K562 (cell line): ENCODE data around the gene HLA-DOB. TPM values are rescaled to one million over a fixed set of nuclear protein-coding genes. Genes with fewer than 3 reads are reported as not detected.

Experiments
- CC2D1A ChIP-seq: fragments of 450-650 bp; IDR thresholded peaks from 2 replicates; pipeline ENCODE4 v1.6.1; 2017; ENCODE audit warnings: mild to moderate bottlenecking
- ESRRB ChIP-seq: fragments of 250-450 bp; sonication (Bioruptor Pico); IDR thresholded peaks from 2 replicates; pipeline ENCODE4 v1.5.0; 2020; ENCODE audit warnings: mild to moderate bottlenecking, moderate library complexity, borderline replicate concordance
- HNRNPLL ChIP-seq: fragments of 200-400 bp; formaldehyde crosslinking; IDR thresholded peaks from 2 replicates; pipeline ENCODE4 v1.6.1; 2017; ENCODE audit warnings: low read length, low read depth, mild to moderate bottlenecking; ENCODE audit not compliant: poor library complexity, severe bottlenecking
- ID3 ChIP-seq, 2 experiments: fragments of 250-450 bp in 1 of 2; fragments of 450-650 bp in 1 of 2; sonication (Bioruptor Pico) in 1 of 2; IDR thresholded peaks; 2 replicates each; pipeline versions ENCODE4 v1.6.1 to v1.8.0; 2016 to 2021; ENCODE audit warnings: mild to moderate bottlenecking in 2 of 2, moderate library complexity in 2 of 2, missing compliant biosample characterization in 1 of 2, missing genetic modification characterization in 1 of 2
- MAFK ChIP-seq: IDR thresholded peaks from 2 replicates; pipeline ENCODE4 v1.6.1; 2011; ENCODE audit warnings: low read length, improper control_type of control experiment
- MAZ ChIP-seq, 2 experiments: fragments of 450-650 bp in 1 of 2; sonication (generic) in 1 of 2; formaldehyde crosslinking; IDR thresholded peaks in 1 of 2; conservative IDR thresholded peaks in 1 of 2; 2 replicates each; pipeline versions ENCODE4 v1.4.0 to v1.5.0; 2020; ENCODE audit warnings: mild to moderate bottlenecking in 1 of 2, missing genetic modification reagents in 1 of 2
- MTF1 ChIP-seq: fragments of 250-450 bp; sonication (Bioruptor Pico); IDR thresholded peaks from 2 replicates; pipeline ENCODE4 v1.9.0; 2021; ENCODE audit warnings: moderate library complexity, mild to moderate bottlenecking, inconsistent platforms, borderline replicate concordance
- NR2C1 ChIP-seq, 2 experiments: fragments of 450-650 bp; IDR thresholded peaks; 2 replicates each; pipeline ENCODE4 v1.6.1; 2017; ENCODE audit warnings: mild to moderate bottlenecking in 2 of 2, antibody characterized with exemption in 1 of 2, inconsistent platforms in 1 of 2, missing compliant biosample characterization in 1 of 2, missing genetic modification characterization in 1 of 2
- RBBP5 ChIP-seq: fragments of 200-600 bp; sonication (generic); IDR thresholded peaks from 2 replicates; pipeline ENCODE4 v1.6.1; 2012; ENCODE audit warnings: borderline replicate concordance, mild to moderate bottlenecking, low read length, control low read depth, inconsistent platforms; ENCODE audit not compliant: insufficient read depth, poor library complexity, severe bottlenecking
- REST ChIP-seq, 2 experiments: fragments of 450-650 bp; formaldehyde crosslinking in 1 of 2; IDR thresholded peaks; 2 replicates each; pipeline versions ENCODE4 v1.4.0 to v1.6.1; 2014 to 2020; ENCODE audit warnings: mild to moderate bottlenecking in 2 of 2, borderline replicate concordance in 1 of 2, low read depth in 1 of 2
- SRF ChIP-seq, 2 experiments: fragments of 250-450, 450-650 bp in 1 of 2; sonication (Bioruptor Pico) in 1 of 2; sonication (generic) in 1 of 2; formaldehyde crosslinking; IDR thresholded peaks; 2 replicates each; pipeline versions ENCODE4 v1.5.0 to v1.5.1; 2020 to 2022; ENCODE audit warnings: mild to moderate bottlenecking in 1 of 2, missing genetic modification reagents in 1 of 2
- TAF15 ChIP-seq: fragments of 200-400 bp; formaldehyde crosslinking; IDR thresholded peaks from 2 replicates; pipeline ENCODE4 v1.6.1; 2017; ENCODE audit warnings: mild to moderate bottlenecking, low read depth, low read length, moderate library complexity
- ZFPM2 ChIP-seq: fragments of 250-450 bp; sonication (Bioruptor Pico); IDR thresholded peaks from 2 replicates; pipeline ENCODE4 v1.5.1; 2022; ENCODE audit warnings: mild to moderate bottlenecking
- ZNF263 ChIP-seq: sonication (generic); formaldehyde crosslinking; IDR thresholded peaks from 2 replicates; pipeline ENCODE4 v1.8.0; 2022; ENCODE audit warnings: mild to moderate bottlenecking, missing genetic modification reagents, borderline replicate concordance
- ZNF445 ChIP-seq: fragments of 250-450 bp; sonication (Bioruptor Pico); IDR thresholded peaks from 2 replicates; pipeline ENCODE4 v1.4.0; 2020; ENCODE audit warnings: low read depth, mild to moderate bottlenecking, moderate library complexity
- ZNF511 ChIP-seq: sonication (generic); formaldehyde crosslinking; IDR thresholded peaks from 2 replicates; pipeline ENCODE4 v1.8.0; 2022; ENCODE audit warnings: mild to moderate bottlenecking, missing genetic modification reagents
- polyA plus RNA-seq, 8 experiments: library from polyadenylated mRNA; depleted of rRNA in 4 of 8; stranded (reverse) in 5 of 8; unstranded in 3 of 8; fragments of >200 nt; fragmentation: Nextera tagmentation in 2 of 8; fragmentation: Illumina TruSeq in 1 of 8; extraction: Ambion mirVana in 2 of 8; extraction: Trizol in 1 of 8; gene quantifications; 2 replicates each; pipeline versions ENCODE4 v1.2.1 to v1.2.3, GENCODE V29; 2011 to 2014; ENCODE audit warnings: inconsistent platforms in 1 of 8, missing spikeins in 1 of 8
- total RNA-seq, 7 experiments: library from RNA; depleted of rRNA in 6 of 7; stranded (reverse); fragments of >200 nt in 6 of 7; fragmentation: Illumina TruSeq in 2 of 7; extraction: Trizol in 2 of 7; gene quantifications; 2 replicates each; pipeline versions ENCODE4 v1.2.1 to v1.2.3, GENCODE V29; 2011 to 2021; ENCODE audit warnings: low replicate concordance in 1 of 7

HLA-DOB gene
- total and polyA plus RNA-seq, 9 of the 15 experiments (the other 6 are each of a cell fraction or from before 2014, with no cell fraction given) = 1.2 to 4.0 (median 2.5) TPM

GRCh38 chr6:32853541-32854375, 37.0 kb upstream of the HLA-DOB start, which contains the start of the genes PSMB9 and TAP1 (continued):
- TF ChIP-seq REST (IDR thresholded peaks at IDR 0.05; ENCODE audit: borderline replicate concordance) (peak; percentile 97), REST (CRISPR knock-in tag; IDR thresholded peaks at IDR 0.05; ENCODE audit: low read depth) (peak; percentile 92), ZNF263 (CRISPR knock-in tag) (peak; percentile 59; the same call in 1 of the 2 replicates), ID3 (CRISPR knock-in tag; IDR thresholded peaks at IDR 0.05) (no peak), ID3 (tag; IDR thresholded peaks at IDR 0.05) (0 out of 2 replicates have a peak, but pooled peaks have one; percentile 12), CC2D1A (no peak), ZNF445 (CRISPR knock-in tag) (no peak), HNRNPLL (peak; percentile 87), MAFK (no peak), RBBP5 (peak; percentile 85), TAF15 (no peak), ZNF511 (CRISPR knock-in tag) (no peak; the same call in 1 of the 2 replicates), NR2C1 (IDR thresholded peaks at IDR 0.05) (no peak), NR2C1 (tag; IDR thresholded peaks at IDR 0.05) (no peak), ZFPM2 (no peak), MAZ (CRISPR knock-in tag; conservative IDR thresholded peaks at IDR 0.05 in 1 of 2, IDR thresholded peaks at IDR 0.05 in 1 of 2) (peak; percentile 99), ESRRB (no peak), MTF1 (CRISPR knock-in tag) (peak; percentile 82; the same call in 1 of the 2 replicates), SRF (CRISPR knock-in tag; IDR thresholded peaks at IDR 0.05) (peak in 1 of 2 experiments; percentile 80; a peak in 1 of 4 replicates)
